GM21367 (cell line): ENCODE measurements around the gene SMO.
"Not testable (repeated sequence)": the region's sequence is repeated elsewhere in the genome, so short reads cannot be mapped to it uniquely, and the experiment has no call there.

Experiments
- ATAC-seq: cut with Tn5 transposase; IDR thresholded peaks from one replicate; pipeline ENCODE4 v1.9.1; 2021; ENCODE audit not compliant: unreplicated experiment

Gene SMO

GRCh38 chr7:129208667-129209066 lies 20.2 kb downstream of the SMO start:
- ATAC-seq, result no peak

GRCh38 chr7:129209067-129209926 lies 20.9 kb downstream of the SMO start:
- ATAC-seq, result no peak

GRCh38 chr7:129210256-129210988 lies 22.0 kb downstream of the SMO start:
- ATAC-seq, result no peak

GRCh38 chr7:129210989-129211312 lies 22.5 kb downstream of the SMO start:
- no peak for ATAC-seq

GRCh38 chr7:129212126-129212525 lies 23.7 kb downstream of the SMO start:
- ATAC-seq, result no peak

- ATAC-seq, result no peak
Observed at GRCh38 chr7:129212596-129212995, 24.2 kb downstream of the SMO start.

GRCh38 chr7:129213828-129214227 lies 25.4 kb downstream of the SMO start:
- ATAC-seq, result no peak

GRCh38 chr7:129215691-129216090 lies 27.3 kb downstream of the SMO start:
- ATAC-seq, result not testable (repeated sequence)

- ATAC-seq, result not testable (repeated sequence)
Observed at GRCh38 chr7:129216101-129216715, 27.8 kb downstream of the SMO start.

- not testable (repeated sequence) for ATAC-seq
Observed at GRCh38 chr7:129216821-129217416, 28.5 kb downstream of the SMO start.

GRCh38 chr7:129218514-129219062 lies 30.2 kb downstream of the SMO start:
- no peak for ATAC-seq

- not testable (repeated sequence) for ATAC-seq
Observed at GRCh38 chr7:129219166-129219565, 30.7 kb downstream of the SMO start.

GRCh38 chr7:129222064-129222463 lies 33.6 kb downstream of the SMO start:
- ATAC-seq, result no peak

- peak; percentile 85 for ATAC-seq
Observed at GRCh38 chr7:129224251-129225205, 36.1 kb downstream of the SMO start, which contains the start of gene AHCYL2. TSS of gene AHCYL2 (plus strand) at chr7:129225030.

- peak; percentile 29 for ATAC-seq
Observed at GRCh38 chr7:129225206-129225930, 36.9 kb downstream of the SMO start.

- no peak for ATAC-seq
Observed at GRCh38 chr7:129225931-129226572, 37.6 kb downstream of the SMO start.

GRCh38 chr7:129227646-129228578 lies 39.5 kb downstream of the SMO start:
- no peak for ATAC-seq

- no peak for ATAC-seq
Observed at GRCh38 chr7:129228633-129229032, 40.2 kb downstream of the SMO start.
